WTC11 (cell line): ENCODE data around the gene TSPAN5. TPM values are rescaled to one million over a fixed set of nuclear protein-coding genes. Genes with fewer than 3 reads are reported as not detected.
A peak's percentile ranks its signal among the peaks of the same experiment; 100 is the strongest.

ENCODE experiments used
- ATAC-seq: fragments of 200-7000 bp; cut with Tn5 transposase; 2 replicates; pipeline ENCODE4 v1.10.0; 2021; ENCODE audit warnings: mild to moderate bottlenecking, moderate library complexity
- CTCF ChIA-PET: fragments of 300-600 bp; sonication (Branson Sonifier 250); formaldehyde crosslinking; loops from one replicate; lab custom pipeline; 2021; ENCODE audit warnings: antibody characterized with exemption; lab: Charles Lee
- POLR2A ChIA-PET: fragments of 350-600 bp; sonication (Branson Sonifier 250); formaldehyde crosslinking; loops from one replicate; lab custom pipeline; 2021; ENCODE audit warnings: antibody characterized with exemption; lab: Charles Lee
- DNase-seq: peaks from one replicate; pipeline ENCODE4 v3.0.0; 2021; ENCODE audit warnings: low spot score
- H3K27ac Mint-ChIP-seq: 2 replicates; pipeline ENCODE4 v1.8.0; 2021; ENCODE audit warnings: mixed read lengths
- H3K27me3 Mint-ChIP-seq: 2 replicates; pipeline ENCODE4 v1.8.0; 2021; ENCODE audit warnings: low read depth, mild to moderate bottlenecking, moderate library complexity, mixed read lengths
- H3K36me3 Mint-ChIP-seq: 2 replicates; pipeline ENCODE4 v1.8.0; 2021; ENCODE audit warnings: mixed read lengths
- H3K4me1 Mint-ChIP-seq: 2 replicates; pipeline ENCODE4 v1.8.0; 2022; ENCODE audit warnings: mixed read lengths
- H3K4me3 Mint-ChIP-seq: 2 replicates; pipeline ENCODE4 v1.8.0; 2021; ENCODE audit warnings: mild to moderate bottlenecking, moderate library complexity, mixed read lengths
- H3K9me3 Mint-ChIP-seq: 2 replicates; pipeline ENCODE4 v1.8.0; 2021; ENCODE audit warnings: mixed read lengths
- CREB1 ChIP-seq: sonication (generic); formaldehyde crosslinking; IDR thresholded peaks from 2 replicates; pipeline ENCODE4 v1.8.0; 2023; ENCODE audit warnings: mild to moderate bottlenecking, missing genetic modification reagents
- ELF4 ChIP-seq: sonication (generic); formaldehyde crosslinking; IDR thresholded peaks from 2 replicates; pipeline ENCODE4 v1.8.1; 2022; ENCODE audit warnings: low read depth, mild to moderate bottlenecking, moderate library complexity, missing genetic modification reagents
- FOXP1 ChIP-seq: sonication (generic); formaldehyde crosslinking; IDR thresholded peaks from 2 replicates; pipeline ENCODE4 v1.8.0; 2022; ENCODE audit warnings: missing genetic modification reagents, mild to moderate bottlenecking, moderate library complexity, borderline replicate concordance
- GTF2I ChIP-seq: fragments of 250-450 bp; sonication (Bioruptor Pico); conservative IDR thresholded peaks from 2 replicates; pipeline ENCODE4 v1.4.0; 2021; ENCODE audit warnings: mild to moderate bottlenecking
- MXD4 ChIP-seq: fragments of 250-450 bp; sonication (Bioruptor Pico); IDR thresholded peaks from 2 replicates; pipeline ENCODE4 v1.8.0; 2021; ENCODE audit warnings: mild to moderate bottlenecking, moderate library complexity, borderline replicate concordance
- NR3C1 ChIP-seq: sonication (generic); formaldehyde crosslinking; conservative IDR thresholded peaks from 2 replicates; pipeline ENCODE4 v1.8.1; 2023; ENCODE audit warnings: low read depth, mild to moderate bottlenecking, missing genetic modification reagents
- RORB ChIP-seq: fragments of 250-450 bp; sonication (Bioruptor Pico); IDR thresholded peaks from 2 replicates; pipeline ENCODE4 v1.9.0; 2021; ENCODE audit warnings: mild to moderate bottlenecking
- SMAD3 ChIP-seq: sonication (generic); formaldehyde crosslinking; IDR thresholded peaks from 2 replicates; pipeline ENCODE4 v1.8.0; 2022; ENCODE audit warnings: missing genetic modification reagents, mild to moderate bottlenecking, borderline replicate concordance
- ZNF232 ChIP-seq: sonication (generic); formaldehyde crosslinking; IDR thresholded peaks from 2 replicates; pipeline ENCODE4 v1.8.0; 2022; ENCODE audit warnings: mild to moderate bottlenecking, missing genetic modification reagents
- ZNF317 ChIP-seq: sonication (generic); formaldehyde crosslinking; IDR thresholded peaks from 2 replicates; pipeline ENCODE4 v1.8.1; 2023; ENCODE audit warnings: low read depth, mild to moderate bottlenecking, moderate library complexity, missing genetic modification reagents, borderline replicate concordance
- ZNF671 ChIP-seq: fragments of 250-450 bp; sonication (Bioruptor Pico); IDR thresholded peaks from 2 replicates; pipeline ENCODE4 v1.8.0; 2021; ENCODE audit warnings: mild to moderate bottlenecking
- total RNA-seq: library from RNA; stranded (reverse); gene quantifications from 3 replicates; pipeline ENCODE4 v1.2.3, GENCODE V29; 2021
- TF ChIP-seq, protein P1 (sequence below): fragments of 250-450 bp; sonication (Bioruptor Pico); IDR thresholded peaks from 2 replicates; pipeline ENCODE4 v2.1.2; 2022; ENCODE audit warnings: mild to moderate bottlenecking, moderate library complexity
- TF ChIP-seq, protein P2 (sequence below): sonication (generic); formaldehyde crosslinking; IDR thresholded peaks from 2 replicates; pipeline ENCODE4 v1.8.0; 2023; ENCODE audit warnings: missing genetic modification reagents, mild to moderate bottlenecking, borderline replicate concordance
- TF ChIP-seq, protein P3 (sequence below): fragments of 250-450 bp; sonication (Bioruptor Pico); conservative IDR thresholded peaks from 2 replicates; pipeline ENCODE4 v1.9.0; 2021; ENCODE audit warnings: mild to moderate bottlenecking
- TF ChIP-seq, protein P4 (sequence below): sonication (generic); formaldehyde crosslinking; IDR thresholded peaks from 2 replicates; pipeline ENCODE4 v1.8.1; 2023; ENCODE audit warnings: mild to moderate bottlenecking, missing genetic modification reagents

Gene TSPAN5
- total RNA-seq, 1 experiment from 2014 or later: 22.7 TPM

DNA sequence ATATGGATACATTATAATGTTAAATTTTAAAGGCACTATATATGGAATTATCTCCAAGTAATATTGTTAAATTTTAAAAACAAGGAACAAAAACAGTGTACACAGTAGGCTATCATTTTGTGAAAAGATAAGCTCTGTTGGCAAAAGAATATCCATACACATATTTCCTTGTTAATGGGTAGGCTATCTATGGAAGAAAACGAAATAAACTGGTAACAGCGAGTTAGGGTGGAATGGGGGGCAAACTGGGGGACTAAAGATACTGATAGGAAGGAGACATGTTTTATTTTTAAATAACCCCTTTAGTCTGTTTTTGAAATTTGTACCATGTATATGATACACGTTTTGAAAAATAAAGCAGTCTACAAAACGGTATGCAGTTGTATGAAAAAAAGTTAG, 3.6 kb upstream of the TSPAN5 start:
- no peak for DNase-seq
- H3K27me3 Mint-ChIP-seq: peaks cover 23% of the 10 kb centered on the region
- H3K9me3 Mint-ChIP-seq: peaks cover 23% of the 10 kb centered on the region
- H3K27ac Mint-ChIP-seq: no peak overlapping the region
- no peak for ATAC-seq
- peaks cover 19% of the 10 kb centered on the region for H3K36me3 Mint-ChIP-seq
- TF ChIP-seq ZNF232 (no peak), MXD4 (no peak), SMAD3 (CRISPR knock-in tag) (no peak), CREB1 (CRISPR knock-in tag) (no peak), FOXP1 (CRISPR knock-in tag) (no peak)
- TF ChIP-seq, protein P1, sequence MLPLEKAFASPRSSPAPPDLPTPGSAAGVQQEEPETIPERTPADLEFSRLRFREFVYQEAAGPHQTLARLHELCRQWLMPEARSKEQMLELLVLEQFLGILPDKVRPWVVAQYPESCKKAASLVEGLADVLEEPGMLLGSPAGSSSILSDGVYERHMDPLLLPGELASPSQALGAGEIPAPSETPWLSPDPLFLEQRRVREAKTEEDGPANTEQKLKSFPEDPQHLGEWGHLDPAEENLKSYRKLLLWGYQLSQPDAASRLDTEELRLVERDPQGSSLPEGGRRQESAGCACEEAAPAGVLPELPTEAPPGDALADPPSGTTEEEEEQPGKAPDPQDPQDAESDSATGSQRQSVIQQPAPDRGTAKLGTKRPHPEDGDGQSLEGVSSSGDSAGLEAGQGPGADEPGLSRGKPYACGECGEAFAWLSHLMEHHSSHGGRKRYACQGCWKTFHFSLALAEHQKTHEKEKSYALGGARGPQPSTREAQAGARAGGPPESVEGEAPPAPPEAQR (CRISPR knock-in tag): no peak
- TF ChIP-seq, protein P2, sequence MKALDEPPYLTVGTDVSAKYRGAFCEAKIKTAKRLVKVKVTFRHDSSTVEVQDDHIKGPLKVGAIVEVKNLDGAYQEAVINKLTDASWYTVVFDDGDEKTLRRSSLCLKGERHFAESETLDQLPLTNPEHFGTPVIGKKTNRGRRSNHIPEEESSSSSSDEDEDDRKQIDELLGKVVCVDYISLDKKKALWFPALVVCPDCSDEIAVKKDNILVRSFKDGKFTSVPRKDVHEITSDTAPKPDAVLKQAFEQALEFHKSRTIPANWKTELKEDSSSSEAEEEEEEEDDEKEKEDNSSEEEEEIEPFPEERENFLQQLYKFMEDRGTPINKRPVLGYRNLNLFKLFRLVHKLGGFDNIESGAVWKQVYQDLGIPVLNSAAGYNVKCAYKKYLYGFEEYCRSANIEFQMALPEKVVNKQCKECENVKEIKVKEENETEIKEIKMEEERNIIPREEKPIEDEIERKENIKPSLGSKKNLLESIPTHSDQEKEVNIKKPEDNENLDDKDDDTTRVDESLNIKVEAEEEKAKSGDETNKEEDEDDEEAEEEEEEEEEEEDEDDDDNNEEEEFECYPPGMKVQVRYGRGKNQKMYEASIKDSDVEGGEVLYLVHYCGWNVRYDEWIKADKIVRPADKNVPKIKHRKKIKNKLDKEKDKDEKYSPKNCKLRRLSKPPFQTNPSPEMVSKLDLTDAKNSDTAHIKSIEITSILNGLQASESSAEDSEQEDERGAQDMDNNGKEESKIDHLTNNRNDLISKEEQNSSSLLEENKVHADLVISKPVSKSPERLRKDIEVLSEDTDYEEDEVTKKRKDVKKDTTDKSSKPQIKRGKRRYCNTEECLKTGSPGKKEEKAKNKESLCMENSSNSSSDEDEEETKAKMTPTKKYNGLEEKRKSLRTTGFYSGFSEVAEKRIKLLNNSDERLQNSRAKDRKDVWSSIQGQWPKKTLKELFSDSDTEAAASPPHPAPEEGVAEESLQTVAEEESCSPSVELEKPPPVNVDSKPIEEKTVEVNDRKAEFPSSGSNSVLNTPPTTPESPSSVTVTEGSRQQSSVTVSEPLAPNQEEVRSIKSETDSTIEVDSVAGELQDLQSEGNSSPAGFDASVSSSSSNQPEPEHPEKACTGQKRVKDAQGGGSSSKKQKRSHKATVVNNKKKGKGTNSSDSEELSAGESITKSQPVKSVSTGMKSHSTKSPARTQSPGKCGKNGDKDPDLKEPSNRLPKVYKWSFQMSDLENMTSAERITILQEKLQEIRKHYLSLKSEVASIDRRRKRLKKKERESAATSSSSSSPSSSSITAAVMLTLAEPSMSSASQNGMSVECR (CRISPR knock-in tag): no peak
- ChIA-PET POLR2A (interaction anchor here (1.1 kb wide), 1 partner anchor 12 kb away, joined by 3 read pairs; no protein-coding TSS in a partner anchor), CTCF (interaction anchor here (0.9 to 1.0 kb wide), 3 partner anchors 56 to 194 kb away, joined by 3 to 7 read pairs (median 3); no protein-coding TSS in a partner anchor)
- peak overlapping the region; percentile 17; the same call in 1 of the 2 replicates for H3K4me3 Mint-ChIP-seq
- H3K4me1 Mint-ChIP-seq: peaks cover 52% of the 10 kb centered on the region

DNA sequence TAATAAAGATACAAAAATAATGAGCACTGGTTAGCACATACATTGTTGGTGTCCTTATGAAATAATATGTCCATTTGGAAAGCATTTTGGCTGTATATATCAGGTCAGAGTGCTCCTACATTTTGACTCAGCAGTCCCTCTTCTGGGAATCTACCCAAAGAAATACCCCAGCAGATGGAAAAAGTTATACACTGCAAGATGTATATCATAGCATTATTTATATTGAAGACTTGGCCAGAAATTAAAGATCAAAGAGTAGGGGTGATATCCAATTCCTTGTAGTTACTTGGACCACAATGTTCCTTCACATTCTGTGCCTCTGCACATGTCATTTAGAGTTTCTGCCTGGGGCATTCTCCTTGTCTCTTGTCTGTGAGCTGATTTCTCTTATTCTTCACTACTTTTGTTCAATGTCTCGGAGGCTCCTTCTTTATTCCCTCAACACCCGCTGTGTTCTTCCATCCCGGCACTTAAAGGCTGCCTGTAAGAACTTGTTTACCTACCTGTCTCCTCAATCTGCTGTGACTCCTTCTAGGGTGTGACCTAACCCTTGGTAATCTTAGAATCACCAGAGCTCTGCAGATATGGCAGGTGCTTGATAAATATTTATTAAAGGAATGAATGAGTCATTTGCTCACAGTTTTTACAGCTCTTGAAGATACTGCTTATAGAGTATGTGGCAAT, 3.1 kb upstream of the TSPAN5 start:
- ChIA-PET CTCF (interaction anchor here (0.8 kb wide), 1 partner anchor 31 kb away, joined by 3 read pairs; no protein-coding TSS in a partner anchor), POLR2A (no interaction called here)
- Mint-ChIP-seq H3K27ac (peak overlapping the region; percentile 38; the same call in 1 of the 2 replicates), H3K4me3 (peak overlapping the region; percentile 17; the same call in 1 of the 2 replicates), H3K9me3 (peaks cover 23% of the 10 kb centered on the region), H3K27me3 (peaks cover 28% of the 10 kb centered on the region), H3K4me1 (peaks cover 58% of the 10 kb centered on the region), H3K36me3 (peaks cover 19% of the 10 kb centered on the region)
- TF ChIP-seq, protein P3, sequence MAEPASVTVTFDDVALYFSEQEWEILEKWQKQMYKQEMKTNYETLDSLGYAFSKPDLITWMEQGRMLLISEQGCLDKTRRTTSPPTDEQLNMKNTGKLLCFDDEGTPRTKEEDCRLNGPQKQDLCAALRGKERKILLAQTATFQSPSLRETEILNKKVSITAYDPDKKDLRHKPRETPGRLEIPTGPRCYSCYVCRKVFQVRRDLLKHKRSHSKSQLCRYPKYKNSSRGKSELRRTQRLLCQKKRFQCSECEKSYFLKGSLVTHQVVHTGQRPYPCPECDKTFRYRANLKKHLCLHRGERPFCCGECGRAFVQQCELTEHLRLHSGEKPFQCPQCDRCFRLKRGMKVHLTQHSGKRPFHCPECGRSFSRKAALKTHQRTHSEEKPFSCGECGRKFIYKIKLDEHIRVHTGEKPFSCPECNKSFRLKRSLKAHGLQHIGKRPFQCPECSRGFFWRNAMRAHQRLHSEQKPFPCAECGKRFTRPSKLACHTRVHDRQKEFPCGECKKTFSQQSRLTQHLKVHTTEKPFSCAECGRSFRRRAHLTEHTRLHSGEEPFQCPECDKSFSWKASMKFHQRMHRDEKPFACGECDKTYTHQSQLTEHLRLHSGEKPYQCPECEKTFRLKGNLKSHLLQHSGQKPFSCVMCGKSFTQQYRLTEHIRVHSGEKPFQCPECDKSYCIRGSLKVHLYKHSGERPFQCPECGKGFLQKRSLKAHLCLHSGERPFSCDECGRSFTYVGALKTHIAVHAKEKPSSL: no peak
- TF ChIP-seq CREB1 (CRISPR knock-in tag): no peak
- DNase-seq (no peak), ATAC-seq (0 out of 2 replicates have a peak, but pooled peaks have one; percentile 1)

DNA sequence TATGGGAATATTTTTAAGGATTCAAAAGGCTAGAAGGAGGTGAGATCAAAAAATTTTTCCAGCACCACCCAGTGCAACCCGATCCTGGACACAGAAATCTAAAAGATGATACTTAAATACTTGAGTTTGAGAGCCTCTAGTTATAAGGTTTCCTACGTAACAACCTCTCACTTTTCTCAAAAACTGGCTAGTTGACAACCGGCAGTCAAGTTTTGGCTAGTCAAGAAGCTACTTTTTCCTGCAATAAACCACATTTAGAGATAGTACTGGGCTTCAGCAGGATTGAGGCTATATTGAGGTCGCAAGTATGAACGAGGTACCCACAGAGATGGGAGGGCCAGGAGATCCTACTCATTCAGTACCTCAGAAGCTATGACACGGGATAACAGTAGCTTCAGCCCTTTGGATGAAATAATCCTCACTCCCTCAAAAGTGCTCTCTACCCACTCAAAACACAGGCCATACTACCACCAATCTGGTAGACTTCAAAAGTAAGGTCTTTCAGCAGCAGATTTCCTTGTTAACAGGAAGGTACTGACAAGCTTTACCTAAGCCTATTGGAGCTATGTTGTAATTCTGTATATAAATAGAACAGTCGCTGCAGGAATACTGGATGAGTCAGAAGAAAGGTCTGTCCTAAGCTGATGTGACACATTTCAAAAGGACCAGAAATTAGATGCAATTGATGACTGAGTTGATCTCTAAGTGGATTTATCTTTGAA, 1.5 kb upstream of the TSPAN5 start:
- no peak for DNase-seq
- CTCF ChIA-PET: interaction anchor here (0.9 to 2.5 kb wide), 3 partner anchors 153 to 192 kb away, joined by 3 to 18 read pairs (median 7); no protein-coding TSS in a partner anchor
- no peak for ATAC-seq
- TF ChIP-seq ZNF671 (CRISPR knock-in tag) (no peak), GTF2I (CRISPR knock-in tag) (no peak), RORB (CRISPR knock-in tag) (no peak), NR3C1 (CRISPR knock-in tag) (no peak), ZNF317 (no peak), ELF4 (CRISPR knock-in tag) (no peak), ZNF232 (no peak)
- TF ChIP-seq, protein P4, sequence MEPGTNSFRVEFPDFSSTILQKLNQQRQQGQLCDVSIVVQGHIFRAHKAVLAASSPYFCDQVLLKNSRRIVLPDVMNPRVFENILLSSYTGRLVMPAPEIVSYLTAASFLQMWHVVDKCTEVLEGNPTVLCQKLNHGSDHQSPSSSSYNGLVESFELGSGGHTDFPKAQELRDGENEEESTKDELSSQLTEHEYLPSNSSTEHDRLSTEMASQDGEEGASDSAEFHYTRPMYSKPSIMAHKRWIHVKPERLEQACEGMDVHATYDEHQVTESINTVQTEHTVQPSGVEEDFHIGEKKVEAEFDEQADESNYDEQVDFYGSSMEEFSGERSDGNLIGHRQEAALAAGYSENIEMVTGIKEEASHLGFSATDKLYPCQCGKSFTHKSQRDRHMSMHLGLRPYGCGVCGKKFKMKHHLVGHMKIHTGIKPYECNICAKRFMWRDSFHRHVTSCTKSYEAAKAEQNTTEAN (CRISPR knock-in tag): no peak
- TF ChIP-seq, protein P1 (CRISPR knock-in tag): no peak
- H3K4me1 Mint-ChIP-seq: peaks cover 72% of the 10 kb centered on the region
- peaks cover 8% of the 10 kb centered on the region for H3K36me3 Mint-ChIP-seq
- peaks cover 8% of the 10 kb centered on the region for H3K9me3 Mint-ChIP-seq
- POLR2A ChIA-PET: interaction anchor here (0.7 to 2.2 kb wide), 2 partner anchors 189 to 192 kb away, joined by 3 to 6 read pairs; no protein-coding TSS in a partner anchor
- H3K27me3 Mint-ChIP-seq: peaks cover 32% of the 10 kb centered on the region
- H3K4me3 Mint-ChIP-seq: peak overlapping the region; percentile 96
- 0 out of 2 replicates have a peak overlapping the region, but pooled peaks have one; percentile 93 for H3K27ac Mint-ChIP-seq
